C1 segment of cervical spinal cord (tissue), 14 donors: ENCODE data around the gene CRELD2.

Experiments used
- DNase-seq, 14 donors: peaks; one replicate each; lab custom pipeline; 2025; lab: John Stamatoyannopoulos, UW

The CRELD2 gene

DNA sequence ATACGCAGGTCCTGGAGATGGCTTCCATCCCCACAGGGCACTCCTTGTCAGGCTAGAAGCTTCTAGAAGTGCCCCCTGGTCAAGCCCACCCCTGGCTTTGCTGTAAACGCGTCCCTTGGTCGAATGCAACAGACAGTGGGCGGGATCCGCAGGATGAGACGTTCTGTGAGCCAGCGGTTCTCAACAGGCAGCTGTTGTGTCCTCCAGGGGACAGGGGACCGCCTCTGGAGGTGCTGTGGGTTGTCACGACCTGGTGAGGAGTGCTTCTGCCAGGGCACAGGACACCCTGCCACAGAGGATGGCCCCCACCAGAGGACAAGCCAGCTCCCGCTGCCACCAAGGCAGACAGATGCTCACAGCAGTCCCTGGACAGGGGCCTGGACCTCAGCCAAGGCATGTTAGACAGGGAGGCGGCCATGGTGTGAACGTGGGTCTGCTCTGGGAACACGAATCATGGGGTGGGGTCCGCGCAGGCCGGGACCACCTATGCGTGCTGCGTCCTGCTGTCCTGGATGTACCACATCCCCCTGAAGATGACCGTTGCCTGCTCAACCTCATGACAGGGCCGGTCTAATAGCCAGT, 11.7 kb downstream of the CRELD2 start:
- peak in 3 of 14 donors; percentile 18 to 29 (median 23) for DNase-seq

DNA sequence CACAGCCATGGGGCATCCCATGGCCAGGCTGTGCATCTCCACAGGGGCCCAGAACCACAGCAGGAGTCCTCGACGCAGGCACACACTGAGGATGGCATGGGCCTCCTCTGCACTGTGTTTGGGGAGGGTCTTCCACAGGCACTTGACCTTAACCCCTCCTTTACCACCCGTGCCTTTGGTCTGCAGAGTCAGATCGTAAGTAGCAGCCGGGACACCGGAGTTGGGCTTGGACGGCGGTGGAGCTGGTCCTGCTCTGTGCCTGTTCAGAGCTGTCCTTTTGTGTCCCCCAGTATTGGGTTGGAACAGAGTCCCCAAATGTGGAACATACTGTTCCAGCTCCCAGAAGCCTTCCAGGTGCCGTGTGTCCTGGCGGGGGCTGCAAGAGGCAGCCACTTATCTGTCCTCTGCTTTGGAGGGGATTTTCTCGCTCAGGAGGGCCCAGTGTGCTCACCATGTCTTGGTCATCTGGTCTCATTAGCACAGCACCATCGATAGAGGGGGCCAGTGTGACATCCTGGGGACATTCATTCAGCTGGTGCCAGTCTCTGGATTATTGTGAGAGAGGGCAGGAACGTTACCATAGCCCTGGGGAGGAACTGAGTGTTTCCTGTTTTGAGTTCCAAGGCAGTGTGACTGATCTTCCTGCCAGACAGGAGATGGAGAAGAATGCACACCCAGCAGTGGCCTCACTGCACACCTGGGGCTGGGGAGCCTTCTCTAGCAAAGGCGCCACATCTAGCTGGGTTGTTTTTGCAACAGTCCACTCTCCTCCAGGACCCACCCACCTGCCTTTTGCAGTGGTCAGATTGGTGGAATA, 12.4 kb downstream of the CRELD2 start:
- peak in 11 of 14 donors; percentile 16 to 74 (median 58) for DNase-seq

DNA sequence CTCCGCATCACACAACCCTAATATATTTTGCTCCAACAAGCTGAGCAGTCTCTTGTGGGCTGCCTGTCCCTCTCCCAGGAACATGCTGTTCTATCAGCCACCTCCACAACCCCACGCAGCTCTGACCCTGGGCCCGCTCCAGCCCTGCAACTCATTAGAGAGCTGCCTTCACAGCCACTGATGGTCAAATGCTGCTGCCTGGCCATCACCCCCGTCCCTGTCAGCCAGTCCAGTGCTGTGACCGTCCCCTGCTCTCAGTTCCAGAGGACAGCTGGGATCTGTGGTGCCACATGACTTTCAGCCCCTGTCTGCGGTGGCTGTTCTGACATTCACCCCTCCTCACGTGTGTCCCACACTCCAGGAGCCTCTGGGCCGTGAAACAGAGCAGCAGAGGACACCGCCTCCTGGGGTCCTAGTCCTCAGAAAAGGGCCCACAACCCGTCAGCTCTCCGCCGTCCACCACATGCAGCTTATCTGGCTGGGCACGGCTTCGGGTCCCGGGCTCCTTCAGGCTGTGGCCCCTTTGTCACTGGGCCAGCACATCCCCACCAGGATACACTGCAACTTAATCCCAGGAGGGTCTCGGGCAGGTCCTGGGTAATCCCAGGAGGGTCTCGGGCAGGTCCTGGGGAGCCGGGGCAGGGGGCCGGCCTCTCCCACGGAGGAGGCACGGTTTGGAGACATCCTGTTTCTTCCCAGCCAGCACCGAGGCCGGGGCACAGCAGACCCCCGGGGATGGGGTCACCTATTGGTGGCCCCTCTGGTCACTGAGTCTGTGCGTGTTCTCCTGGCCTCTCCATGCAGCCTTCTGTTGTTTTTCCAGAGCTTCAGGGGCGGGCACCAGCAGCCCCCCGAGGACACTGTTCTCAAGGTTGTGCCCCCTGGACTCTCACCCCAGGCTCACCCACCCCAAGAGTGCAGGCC, 15.1 kb downstream of the CRELD2 start:
- peak in 10 of 14 donors; percentile 28 to 87 (median 54) for DNase-seq

DNA sequence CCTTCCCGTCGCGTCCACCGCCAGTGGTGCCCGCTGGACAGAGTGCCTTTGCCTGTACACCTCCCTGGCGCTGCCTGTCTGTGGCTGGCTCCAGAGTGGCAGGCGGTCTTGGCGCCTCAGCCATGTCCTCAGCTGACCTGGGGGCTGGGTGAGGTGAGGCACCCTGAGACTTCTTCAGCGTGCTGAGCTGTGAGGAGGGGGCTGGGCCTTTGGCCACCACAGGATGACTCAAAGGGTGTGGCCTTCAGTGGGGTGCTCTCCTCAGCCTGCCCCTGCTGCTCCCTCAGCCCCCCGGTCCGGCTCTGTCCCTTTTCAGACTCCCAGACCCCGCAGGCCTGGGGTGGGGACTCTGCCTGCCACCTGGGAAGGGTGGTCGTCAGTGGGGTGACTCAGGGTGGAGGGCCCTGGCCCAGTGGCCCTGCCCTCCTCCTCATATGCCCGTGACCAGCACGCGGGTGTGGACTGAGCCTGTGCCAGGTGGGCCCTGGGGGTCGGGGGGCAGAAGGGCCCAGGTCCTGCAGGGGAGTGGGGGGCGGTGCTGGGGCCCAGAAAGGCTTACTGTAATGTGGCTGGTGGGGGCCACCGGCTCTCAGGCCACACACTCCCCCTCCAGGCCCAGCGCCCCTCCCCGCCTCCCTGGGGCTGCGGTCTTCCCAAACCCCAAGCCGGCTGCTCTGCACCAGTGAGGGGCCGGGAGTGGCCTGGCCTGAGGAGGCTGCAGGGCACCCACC, 15.9 kb downstream of the CRELD2 start:
- DNase-seq, result peak in 10 of 14 donors; percentile 18 to 74 (median 42)

DNA sequence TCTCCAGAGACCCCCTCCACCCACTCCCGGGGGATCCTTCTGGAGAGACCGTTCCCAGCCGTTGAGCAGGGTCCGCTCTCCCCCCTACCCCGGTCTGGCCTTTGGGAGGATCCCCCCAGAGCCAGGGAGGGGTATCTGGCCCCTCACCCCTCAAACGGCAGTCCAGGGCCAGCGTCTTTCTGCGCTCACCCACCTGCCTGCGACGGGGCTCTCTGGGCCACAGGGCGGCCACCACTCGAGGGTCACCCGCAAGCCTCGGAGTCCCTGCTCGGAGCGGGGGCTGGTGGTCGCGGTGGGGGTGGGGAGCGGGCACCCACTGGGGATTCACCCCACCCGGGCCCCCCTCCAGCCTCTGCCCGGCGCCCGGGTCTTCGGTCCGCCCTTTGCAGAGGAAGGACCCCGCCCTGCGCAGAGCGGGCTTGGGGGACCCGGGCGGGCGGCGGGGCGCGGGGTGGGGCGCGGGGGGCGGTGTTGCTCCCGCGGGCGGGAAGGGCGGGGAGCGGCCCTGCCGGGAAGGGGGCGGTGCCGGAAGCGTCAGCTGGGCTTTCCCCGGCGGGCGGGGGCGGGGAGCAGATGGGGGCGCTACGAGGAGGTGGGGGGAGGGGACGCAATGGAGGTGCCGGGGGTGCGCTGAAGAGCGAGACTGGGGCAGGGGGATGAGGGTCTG, 16.6 kb downstream of the CRELD2 start:
- DNase-seq, result peak in 7 of 14 donors; percentile 14 to 77 (median 39)

DNA sequence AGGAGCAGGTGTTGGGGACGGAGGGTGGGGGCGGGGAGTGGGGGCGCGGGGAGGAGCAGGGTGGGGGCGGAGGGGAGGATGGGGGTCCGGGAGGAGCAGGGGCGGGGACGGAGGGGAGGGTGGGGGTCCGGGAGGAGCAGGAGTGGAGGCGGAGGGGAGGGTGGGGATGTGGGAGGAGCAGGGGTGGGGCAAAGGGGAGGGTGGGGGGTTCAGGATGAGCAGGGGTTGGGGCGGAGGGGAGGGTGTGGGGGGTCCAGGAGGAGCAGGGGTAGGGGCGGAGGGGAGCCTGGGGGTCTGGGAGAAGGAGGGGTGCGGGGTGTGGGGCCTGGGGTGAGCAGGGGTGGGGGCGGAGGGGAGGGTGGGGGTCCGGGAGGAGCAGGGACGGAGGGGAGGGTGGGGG, 17.1 kb downstream of the CRELD2 start:
- no peak for DNase-seq

DNA sequence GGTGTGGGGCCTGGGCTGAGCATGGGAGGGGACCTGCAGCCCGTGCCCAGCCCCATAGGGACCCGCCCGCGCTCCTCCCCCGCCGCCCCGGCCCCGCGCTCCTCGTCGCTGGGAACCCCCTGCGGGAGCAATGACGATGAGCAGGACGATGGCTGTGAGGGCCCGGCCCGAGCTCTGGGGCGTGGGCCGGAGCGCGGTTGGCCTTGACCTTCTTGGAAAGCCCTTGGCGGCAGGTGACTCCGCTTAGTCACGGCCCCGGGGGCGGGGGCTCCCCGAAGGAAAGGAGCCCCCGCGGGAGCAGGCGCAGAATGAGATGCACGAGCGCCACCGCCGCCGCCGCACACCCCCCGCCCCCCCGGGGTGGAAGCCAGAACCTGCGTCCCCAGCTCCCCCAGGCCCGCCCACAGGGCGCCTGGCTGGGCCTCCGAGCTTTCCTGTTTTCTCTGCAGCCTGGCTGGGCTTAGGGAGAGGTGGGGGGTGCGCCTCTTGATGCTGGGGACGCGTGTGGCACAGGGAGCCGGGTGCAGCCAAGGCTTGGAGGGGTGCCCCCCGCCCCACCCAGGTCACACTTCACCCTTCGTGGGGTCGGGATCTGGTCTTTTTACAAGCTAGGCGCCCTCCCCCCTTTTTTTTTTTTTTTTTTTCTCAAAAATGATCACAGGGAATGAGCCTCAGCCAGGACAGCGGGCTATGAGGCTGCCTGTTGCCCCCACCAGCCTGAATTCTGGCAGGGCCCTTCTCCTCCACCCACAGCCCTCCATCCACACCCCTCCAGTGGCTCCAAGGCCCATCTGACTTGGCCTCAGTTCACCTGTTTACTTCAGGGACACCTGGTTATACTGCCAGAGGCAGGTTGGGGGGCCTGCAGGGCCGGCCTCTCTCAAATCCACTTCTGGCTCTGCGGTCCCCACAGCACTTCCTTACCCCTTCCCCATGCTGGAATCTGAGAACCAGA, 17.9 kb downstream of the CRELD2 start:
- DNase-seq, result peak in 12 of 14 donors; percentile 33 to 88 (median 52)

DNA sequence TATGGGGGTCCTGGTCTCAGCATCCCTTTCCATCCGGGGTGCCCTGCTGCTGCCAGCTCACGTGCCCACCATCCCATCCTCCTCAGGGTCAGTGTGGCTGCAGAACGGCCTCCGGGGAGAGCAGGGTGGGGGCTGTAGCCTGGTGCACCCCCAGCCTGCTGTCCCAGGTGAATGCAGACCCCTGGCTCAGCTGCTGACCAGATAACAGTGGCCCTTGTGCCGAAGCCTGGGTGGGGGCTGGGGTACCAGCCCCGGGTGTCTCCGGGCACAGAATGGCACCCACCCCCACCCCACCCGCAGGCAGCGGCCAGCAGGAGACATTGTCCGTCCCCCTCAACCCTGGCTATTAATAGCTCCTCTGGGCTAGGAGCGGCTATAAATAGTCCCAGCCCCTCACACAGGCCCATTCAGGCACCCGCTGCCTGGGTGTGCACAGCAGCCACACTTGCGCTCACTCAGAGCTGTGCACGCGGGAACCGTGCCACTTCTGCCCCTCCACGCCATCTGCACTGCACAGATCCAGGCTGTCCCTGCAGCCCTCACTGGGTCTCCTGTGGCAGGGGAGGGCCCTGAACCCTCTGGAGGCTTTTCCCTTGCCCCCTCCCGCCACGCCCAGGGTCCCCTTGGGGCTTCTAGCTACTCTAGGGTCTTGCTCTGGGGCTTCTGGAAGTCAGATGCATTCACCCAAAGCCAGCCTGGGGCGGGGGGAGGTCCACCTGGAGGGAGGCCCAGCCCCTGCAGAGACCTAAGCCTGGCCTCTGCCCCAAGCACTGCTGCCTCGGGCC, 18.7 kb downstream of the CRELD2 start:
- peak in 12 of 14 donors; percentile 25 to 88 (median 61) for DNase-seq

DNA sequence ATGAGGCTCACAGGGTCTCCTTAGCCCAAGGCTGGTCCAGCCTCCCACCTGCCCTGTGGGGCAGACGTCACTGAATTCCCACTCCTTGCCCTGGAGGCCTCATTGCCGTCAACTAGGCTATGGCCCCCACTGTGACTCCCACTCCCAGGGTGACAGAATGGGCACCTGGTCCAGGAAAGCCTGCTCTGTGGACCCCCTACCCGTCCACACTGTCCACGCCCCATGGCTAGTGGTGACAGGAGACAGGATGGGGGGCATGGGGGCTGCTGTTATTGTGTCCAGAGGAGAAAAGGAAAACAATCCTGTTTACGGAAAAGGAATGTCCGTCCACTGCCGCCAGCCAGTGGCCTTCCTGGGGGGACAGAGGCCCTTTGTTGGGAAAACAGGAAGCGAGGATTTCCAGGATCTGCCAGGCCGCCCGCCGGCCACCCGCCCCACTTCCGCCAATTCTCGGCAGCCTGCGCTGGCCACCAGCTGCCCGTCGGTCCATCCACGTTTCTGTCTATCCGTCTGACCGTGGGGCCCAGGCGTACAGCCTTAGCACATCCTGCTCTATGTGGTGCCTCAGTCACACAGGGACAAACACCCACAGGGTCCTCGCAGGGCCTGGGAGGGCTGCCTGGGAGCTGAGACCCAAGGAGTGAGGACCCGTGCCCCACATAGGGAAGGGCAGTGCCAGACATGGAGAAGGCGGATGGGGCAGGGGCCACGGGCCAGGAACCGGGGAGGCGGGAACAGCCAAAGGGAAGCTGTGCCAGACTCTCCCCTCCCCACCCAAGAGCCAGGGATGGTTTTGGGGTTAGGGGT, 19.5 kb downstream of the CRELD2 start:
- DNase-seq, result peak in 12 of 14 donors; percentile 14 to 83 (median 62)

DNA sequence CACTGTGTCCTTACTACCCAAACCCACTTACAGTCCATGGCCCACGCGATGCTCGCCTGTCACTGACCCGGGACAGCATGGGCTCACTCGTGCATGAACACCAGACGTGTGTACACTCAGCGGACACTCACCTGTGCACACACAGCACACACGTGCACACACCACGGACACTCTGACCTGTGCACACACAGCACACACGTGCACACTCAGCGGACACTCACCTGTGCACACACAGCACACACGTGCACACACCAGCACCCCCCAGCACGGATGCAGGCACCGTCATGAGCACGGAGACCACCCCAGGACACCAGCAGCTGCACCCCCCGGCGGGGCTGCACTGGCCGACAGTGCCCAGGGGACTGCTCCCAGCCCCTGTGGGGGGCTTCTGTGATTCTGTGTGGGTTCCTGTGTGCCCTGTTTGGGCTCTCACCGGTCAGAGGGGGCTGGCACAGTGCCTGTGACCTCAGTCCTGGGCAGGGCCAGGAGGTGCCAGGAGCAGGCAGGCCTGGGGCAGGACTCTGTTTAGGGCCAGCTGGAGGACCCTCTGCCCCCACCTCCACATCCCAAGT, 20.2 kb downstream of the CRELD2 start:
- DNase-seq, result no peak

DNA sequence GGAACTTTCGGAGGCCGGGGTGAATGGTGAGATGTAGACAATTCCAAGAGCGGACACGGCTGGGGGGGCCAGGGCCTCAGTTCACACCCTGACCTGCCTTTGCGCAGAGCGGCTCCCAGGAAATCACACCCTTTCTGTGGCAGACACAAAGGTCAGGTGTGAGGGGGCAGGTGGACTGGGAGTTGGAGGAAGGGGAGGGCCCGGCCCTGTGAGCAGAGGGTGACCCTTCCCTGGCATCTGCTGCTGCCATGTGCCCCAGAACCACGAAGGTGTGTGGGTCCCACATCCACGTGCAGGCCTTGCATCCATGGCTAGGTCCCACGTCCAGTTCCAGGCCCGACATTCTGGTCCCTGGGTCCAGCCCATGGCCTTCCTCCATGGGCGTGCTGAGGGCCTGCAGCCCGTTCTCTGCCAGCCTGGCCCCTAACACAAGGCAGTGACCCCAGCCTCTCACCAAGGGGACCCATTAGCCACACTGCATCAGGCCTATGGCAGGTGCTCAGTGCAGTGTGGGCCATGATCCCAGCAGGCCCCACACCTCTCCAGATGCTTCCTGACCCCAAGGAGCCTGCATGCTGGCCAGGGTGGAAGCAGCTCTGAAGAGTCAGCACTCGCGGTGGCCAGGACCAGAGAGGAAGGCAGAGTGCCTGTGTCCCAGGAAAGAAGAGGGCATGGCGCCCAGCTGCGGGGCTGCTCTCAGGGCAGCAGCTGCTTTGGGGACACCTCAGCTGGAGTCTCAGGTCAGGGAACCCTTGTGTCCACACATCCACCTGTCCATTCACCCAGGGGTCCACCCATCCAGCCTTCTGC, 23.3 kb downstream of the CRELD2 start:
- no peak for DNase-seq

DNA sequence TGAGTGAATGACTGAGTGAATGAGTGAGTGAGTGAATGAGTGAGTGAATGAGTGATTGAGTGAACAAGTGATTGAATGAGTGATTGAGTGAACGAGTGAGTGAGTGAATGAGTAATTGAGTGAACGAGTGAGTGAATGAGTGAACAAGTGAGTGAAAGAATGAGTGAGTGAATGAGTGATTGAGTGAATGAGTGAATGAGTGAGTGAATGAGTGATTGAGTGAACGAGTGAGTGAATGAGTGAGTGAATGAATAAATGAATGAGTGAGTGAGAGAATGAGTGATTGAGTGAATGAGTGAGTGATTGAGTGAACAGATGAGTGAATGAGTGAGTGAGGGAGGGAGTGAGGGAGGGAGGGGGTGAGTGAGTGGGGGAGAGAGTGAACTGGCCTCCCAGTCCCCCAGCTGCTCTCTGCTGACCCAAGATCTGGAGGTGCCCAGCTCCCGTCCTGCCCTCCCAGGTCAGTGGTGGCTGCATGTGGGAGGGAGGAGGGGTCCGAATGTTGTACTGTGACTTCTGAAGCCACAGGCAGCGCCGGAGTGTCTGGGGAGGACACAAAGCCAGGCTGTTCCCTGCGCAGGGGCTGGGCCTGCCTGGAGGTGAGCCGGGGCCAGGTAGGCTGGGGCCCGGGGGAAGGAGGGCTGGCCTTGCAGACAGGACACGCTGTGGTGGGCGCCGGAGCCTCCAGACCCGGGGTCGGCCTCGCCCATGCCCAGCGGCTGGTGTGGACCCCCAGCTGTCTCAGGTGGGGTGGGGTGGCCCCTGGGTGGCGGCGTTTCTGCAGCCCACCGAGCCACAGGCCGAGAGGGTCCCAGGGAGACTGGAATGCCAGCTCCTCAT, 24.4 kb downstream of the CRELD2 start:
- no peak for DNase-seq

DNA sequence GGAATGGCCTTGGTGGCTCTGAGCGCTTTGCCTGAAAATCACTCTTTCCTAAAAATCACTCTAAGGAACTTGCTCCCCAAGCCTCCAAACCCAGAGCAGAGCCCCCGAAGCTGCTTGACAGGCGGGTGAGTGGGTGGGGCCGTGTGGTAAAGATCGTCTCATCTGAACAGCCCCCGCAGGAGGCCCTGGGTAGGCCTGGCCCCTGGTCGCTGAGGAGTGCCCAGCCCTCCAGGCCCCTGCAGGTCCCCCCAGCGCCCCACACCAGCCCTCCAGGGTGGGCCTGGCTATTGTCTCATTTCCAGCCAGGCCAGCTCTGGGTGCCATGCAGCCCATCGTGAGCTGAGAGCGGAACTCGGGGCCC, 25.0 kb downstream of the CRELD2 start:
- no peak for DNase-seq

DNA sequence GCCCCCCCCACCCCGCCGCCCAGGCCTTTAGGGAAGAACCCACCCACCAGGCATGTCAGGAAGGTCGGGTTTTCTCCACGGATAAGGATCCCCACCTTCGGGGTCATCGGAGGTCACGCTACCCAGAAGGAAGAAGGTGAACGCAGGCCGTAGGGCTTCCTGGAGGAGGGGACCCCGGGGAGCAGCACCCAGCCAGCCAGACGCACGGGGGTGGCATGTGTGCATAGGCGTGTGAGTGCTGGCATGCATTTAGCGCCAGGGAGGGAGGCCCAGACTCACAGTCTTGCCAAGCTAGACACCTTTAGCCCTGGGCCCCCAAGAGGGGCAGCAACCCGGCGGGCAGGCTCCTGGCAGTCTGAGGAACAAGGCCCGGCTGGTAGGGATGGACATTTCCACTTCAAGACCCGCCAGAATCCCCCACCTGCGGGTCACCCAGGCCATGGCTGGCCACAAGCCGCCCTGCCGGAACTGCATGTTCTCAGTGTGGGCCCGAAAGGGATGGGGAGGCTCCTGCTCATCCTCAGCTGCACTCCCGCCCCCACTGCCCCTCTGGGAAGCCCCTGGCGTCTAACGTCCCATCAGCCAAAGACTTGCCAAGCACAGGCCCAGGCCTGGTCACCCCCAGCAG, 25.5 kb downstream of the CRELD2 start:
- no peak for DNase-seq

DNA sequence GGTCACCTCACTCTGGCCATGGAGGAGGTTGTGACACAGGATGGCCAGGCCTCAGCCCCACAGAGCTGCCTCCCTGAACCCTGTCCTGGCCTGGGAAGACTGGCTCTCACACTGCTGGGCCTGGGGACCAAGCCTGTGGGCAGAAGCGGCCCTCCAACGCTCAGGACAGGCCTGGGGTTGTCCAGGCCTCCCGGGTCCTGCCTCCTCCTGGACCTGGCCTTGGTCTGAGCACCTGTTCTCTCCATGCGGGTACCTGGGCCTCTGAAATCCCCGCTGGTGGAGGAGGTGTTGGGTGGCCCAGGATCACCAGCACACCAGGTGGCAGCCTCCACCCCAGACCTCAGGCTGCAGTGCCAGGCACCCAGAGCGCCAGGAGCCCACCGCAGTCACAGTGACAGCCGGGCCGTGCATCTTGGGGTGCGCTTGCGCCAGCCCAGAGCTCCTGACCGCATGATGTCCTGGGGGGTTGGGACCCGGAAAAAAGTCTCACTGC, 26.0 kb downstream of the CRELD2 start:
- no peak for DNase-seq
